Astrocyte of the cerebellum (primary cell): ENCODE results near the gene MYO1D.

Source experiments
- DNase-seq: peaks from one replicate; pipeline ENCODE4 v3.0.0-alpha.2; 2011; ENCODE audit warnings: low read depth
- H3K4me3 ChIP-seq: 2 replicates; pipeline ENCODE4 v1.5.1; 2011; ENCODE audit warnings: mild to moderate bottlenecking, low read depth, low read length, moderate library complexity
- in situ Hi-C: cut with HindIII; loops from 2 replicates; pipeline ENCODE4 v1.10.0; 2017; ENCODE audit warnings: low sequenced_read_pairs
- TF ChIP-seq, protein P1 (sequence below): IDR thresholded peaks from 2 replicates; pipeline ENCODE4 v1.5.1; 2012; ENCODE audit warnings: low read length, low read depth, moderate library complexity, mild to moderate bottlenecking; ENCODE audit errors: missing control alignments

Gene MYO1D

GRCh38 chr17:32688221-32688620 is 188.7 kb downstream of the MYO1D start:
- no peak overlapping the region for H3K4me3 ChIP-seq
- no peak for DNase-seq
- TF ChIP-seq, protein P1, sequence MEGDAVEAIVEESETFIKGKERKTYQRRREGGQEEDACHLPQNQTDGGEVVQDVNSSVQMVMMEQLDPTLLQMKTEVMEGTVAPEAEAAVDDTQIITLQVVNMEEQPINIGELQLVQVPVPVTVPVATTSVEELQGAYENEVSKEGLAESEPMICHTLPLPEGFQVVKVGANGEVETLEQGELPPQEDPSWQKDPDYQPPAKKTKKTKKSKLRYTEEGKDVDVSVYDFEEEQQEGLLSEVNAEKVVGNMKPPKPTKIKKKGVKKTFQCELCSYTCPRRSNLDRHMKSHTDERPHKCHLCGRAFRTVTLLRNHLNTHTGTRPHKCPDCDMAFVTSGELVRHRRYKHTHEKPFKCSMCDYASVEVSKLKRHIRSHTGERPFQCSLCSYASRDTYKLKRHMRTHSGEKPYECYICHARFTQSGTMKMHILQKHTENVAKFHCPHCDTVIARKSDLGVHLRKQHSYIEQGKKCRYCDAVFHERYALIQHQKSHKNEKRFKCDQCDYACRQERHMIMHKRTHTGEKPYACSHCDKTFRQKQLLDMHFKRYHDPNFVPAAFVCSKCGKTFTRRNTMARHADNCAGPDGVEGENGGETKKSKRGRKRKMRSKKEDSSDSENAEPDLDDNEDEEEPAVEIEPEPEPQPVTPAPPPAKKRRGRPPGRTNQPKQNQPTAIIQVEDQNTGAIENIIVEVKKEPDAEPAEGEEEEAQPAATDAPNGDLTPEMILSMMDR, result no peak
- in situ Hi-C loops, result no loop called here

DNA sequence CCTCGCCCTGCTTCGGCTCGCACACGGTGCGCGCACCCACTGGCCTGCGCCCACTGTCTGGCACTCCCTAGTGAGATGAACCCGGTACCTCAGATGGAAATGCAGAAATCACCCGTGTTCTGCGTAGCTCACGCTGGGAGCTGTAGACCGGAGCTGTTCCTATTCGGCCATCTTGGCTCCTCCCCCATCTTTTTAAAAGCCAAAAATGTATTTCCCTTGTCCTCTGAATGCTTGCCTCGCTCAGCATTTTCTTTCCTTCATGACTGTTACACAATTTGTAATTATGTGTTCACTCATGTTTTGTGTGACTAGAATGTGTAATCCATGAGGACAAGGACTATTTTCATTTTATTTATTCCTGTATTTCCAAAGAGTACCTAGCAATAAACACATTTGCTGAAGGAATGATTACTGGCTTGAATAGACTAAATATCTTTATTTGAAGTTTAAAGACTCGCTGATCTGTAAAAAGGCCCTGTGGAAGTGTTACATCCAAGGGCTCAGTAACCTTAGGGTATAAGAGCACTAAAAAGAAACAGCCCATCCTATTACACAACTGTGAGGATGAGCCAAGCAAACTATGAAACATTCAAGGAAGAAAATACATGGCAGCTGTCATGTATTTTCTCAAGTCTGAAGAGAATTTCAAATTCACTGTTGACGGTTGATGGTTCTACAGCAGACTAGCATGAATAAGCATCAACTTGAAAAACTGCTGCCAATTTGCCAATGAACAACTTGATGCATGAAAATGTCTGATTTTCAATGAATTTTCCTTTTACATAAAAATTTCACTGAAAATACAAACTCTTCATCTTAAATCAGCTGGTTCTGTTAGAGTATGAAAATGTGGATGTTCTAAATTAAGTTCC is 192.6 kb downstream of the MYO1D start:
- in situ Hi-C loops, result no loop called here
- H3K4me3 ChIP-seq, result no peak overlapping the region
- TF ChIP-seq, protein P1, result no peak
- DNase-seq, result no peak

DNA sequence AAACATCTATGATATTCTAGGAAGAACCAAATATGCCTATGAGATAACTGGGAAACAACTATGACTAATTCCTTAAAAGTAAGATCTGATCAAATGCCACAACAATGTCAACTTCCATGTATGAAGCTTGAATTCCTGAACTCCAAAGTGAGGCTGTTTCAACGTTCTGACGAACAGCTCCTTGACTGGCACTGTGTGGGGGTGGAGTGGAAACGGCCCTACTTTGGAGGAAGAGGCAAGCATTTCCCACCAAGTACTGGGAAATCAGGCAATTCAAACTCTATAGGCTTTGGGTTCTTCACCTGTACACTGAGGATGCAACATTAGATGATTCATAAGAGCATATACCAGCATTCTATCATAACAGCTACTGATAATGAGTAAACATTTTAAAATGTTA is 203.0 kb downstream of the MYO1D start:
- H3K4me3 ChIP-seq, result no peak overlapping the region
- DNase-seq, result no peak
- TF ChIP-seq, protein P1, result no peak
- in situ Hi-C loops, result loop anchor here (5.0 kb wide), 1 partner anchor 42 kb away; no protein-coding TSS in a partner anchor

DNA sequence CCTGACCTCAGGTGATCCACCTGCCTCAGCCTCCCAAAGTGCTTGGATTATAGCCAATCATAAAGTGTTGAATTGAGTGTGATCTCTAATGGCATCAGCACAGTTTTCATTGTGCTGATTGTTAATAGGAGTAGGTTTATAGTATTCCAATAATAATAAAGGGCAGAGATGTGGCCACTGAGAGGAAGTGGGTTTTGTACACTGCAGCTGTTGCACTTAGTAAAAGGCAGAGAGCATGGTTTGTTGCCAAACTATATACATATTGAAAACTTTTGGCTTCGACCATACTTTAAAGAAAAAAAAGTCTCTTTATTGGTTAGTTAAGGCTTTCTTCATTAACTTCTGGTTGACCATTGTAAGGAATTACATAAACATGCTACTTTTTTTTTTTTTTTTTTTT is 204.2 kb downstream of the MYO1D start:
- in situ Hi-C loops, result loop anchor here (5.0 kb wide), 1 partner anchor 40 kb away; no protein-coding TSS in a partner anchor
- H3K4me3 ChIP-seq, result no peak overlapping the region
- TF ChIP-seq, protein P1, result no peak
- DNase-seq, result no peak

GRCh38 chr17:32671896-32672295 is 205.0 kb downstream of the MYO1D start:
- in situ Hi-C loops, result loop anchor here (5.0 kb wide), 1 partner anchor 40 kb away; no protein-coding TSS in a partner anchor
- H3K4me3 ChIP-seq, result no peak overlapping the region
- TF ChIP-seq, protein P1, result no peak
- DNase-seq, result no peak

- in situ Hi-C loops, result no loop called here
- TF ChIP-seq, protein P1, result no peak
- H3K4me3 ChIP-seq, result no peak overlapping the region
- no peak for DNase-seq
Observed at GRCh38 chr17:32664936-32665583, 211.9 kb downstream of the MYO1D start.
